ENCODE measurements around the gene FBN1.

Gene FBN1

GRCh38 chr15:48421362-48421761 lies 224.1 kb downstream of the FBN1 start:
- no peak overlapping the region for H3K4me3 ChIP-seq (ENCODE audit: low read length)
- no peak for TF ChIP-seq ZNF274 (IDR thresholded peaks at IDR 0.05; ENCODE audit: low read depth, low read length)

- no peak overlapping the region for H3K4me3 ChIP-seq (ENCODE audit: low read length)
- TF ChIP-seq ZNF274 (IDR thresholded peaks at IDR 0.05; ENCODE audit: low read depth, low read length): no peak
Measured at GRCh38 chr15:48419896-48420295, 225.6 kb downstream of the FBN1 start.

- TF ChIP-seq ZNF274 (IDR thresholded peaks at IDR 0.05; ENCODE audit: low read depth, low read length): no peak
Measured at GRCh38 chr15:48418343-48418742, 227.2 kb downstream of the FBN1 start.

GRCh38 chr15:48416301-48416700 lies 229.2 kb downstream of the FBN1 start:
- no peak for TF ChIP-seq ZNF274 (IDR thresholded peaks at IDR 0.05; ENCODE audit: low read depth, low read length)
- H3K4me3 ChIP-seq (ENCODE audit: low read length): no peak overlapping the region

More at GRCh38 chr15:48418343-48418742, 227.2 kb downstream of the FBN1 start:
- no peak overlapping the region for H3K4me3 ChIP-seq (ENCODE audit: low read length)

GRCh38 chr15:48415036-48415886 lies 230.2 kb downstream of the FBN1 start:
- no peak for TF ChIP-seq ZNF274 (IDR thresholded peaks at IDR 0.05; ENCODE audit: low read depth, low read length)
- no peak overlapping the region for H3K4me3 ChIP-seq (ENCODE audit: low read length)

GRCh38 chr15:48414015-48414414 lies 231.5 kb downstream of the FBN1 start:
- no peak overlapping the region for H3K4me3 ChIP-seq (ENCODE audit: low read length)
- TF ChIP-seq ZNF274 (IDR thresholded peaks at IDR 0.05; ENCODE audit: low read depth, low read length): no peak

GRCh38 chr15:48413304-48413703 lies 232.2 kb downstream of the FBN1 start:
- no peak overlapping the region for H3K4me3 ChIP-seq (ENCODE audit: low read length)
- no peak for TF ChIP-seq ZNF274 (IDR thresholded peaks at IDR 0.05; ENCODE audit: low read depth, low read length)

GRCh38 chr15:48411971-48412591 lies 233.4 kb downstream of the FBN1 start:
- H3K4me3 ChIP-seq (ENCODE audit: low read length): no peak overlapping the region

GRCh38 chr15:48409623-48410022 lies 235.9 kb downstream of the FBN1 start:
- H3K4me3 ChIP-seq (ENCODE audit: low read length): no peak overlapping the region
- no peak for TF ChIP-seq ZNF274 (IDR thresholded peaks at IDR 0.05; ENCODE audit: low read depth, low read length)

More at GRCh38 chr15:48411971-48412591, 233.4 kb downstream of the FBN1 start:
- TF ChIP-seq ZNF274 (IDR thresholded peaks at IDR 0.05; ENCODE audit: low read depth, low read length): no peak

GRCh38 chr15:48408327-48408726 lies 237.2 kb downstream of the FBN1 start:
- H3K4me3 ChIP-seq (ENCODE audit: low read length): no peak overlapping the region
- TF ChIP-seq ZNF274 (IDR thresholded peaks at IDR 0.05; ENCODE audit: low read depth, low read length): no peak

GRCh38 chr15:48407646-48408045 lies 237.9 kb downstream of the FBN1 start:
- no peak for TF ChIP-seq ZNF274 (IDR thresholded peaks at IDR 0.05; ENCODE audit: low read depth, low read length)
- H3K4me3 ChIP-seq (ENCODE audit: low read length): no peak overlapping the region

GRCh38 chr15:48406911-48407310 lies 238.6 kb downstream of the FBN1 start:
- no peak for TF ChIP-seq ZNF274 (IDR thresholded peaks at IDR 0.05; ENCODE audit: low read depth, low read length)

GRCh38 chr15:48406266-48406891 lies 239.1 kb downstream of the FBN1 start:
- no peak overlapping the region for H3K4me3 ChIP-seq (ENCODE audit: low read length)
- TF ChIP-seq ZNF274 (IDR thresholded peaks at IDR 0.05; ENCODE audit: low read depth, low read length): no peak

More at GRCh38 chr15:48406911-48407310, 238.6 kb downstream of the FBN1 start:
- H3K4me3 ChIP-seq (ENCODE audit: low read length): no peak overlapping the region

- no peak for TF ChIP-seq ZNF274 (IDR thresholded peaks at IDR 0.05; ENCODE audit: low read depth, low read length)
- no peak overlapping the region for H3K4me3 ChIP-seq (ENCODE audit: low read length)
Measured at GRCh38 chr15:48402427-48403177, 242.9 kb downstream of the FBN1 start.
